Activated T-cell treated with anti-CD3 and anti-CD28 coated beads for 1 hour (primary cell): ENCODE results near the gene ZNF567.
"Not testable (repeated sequence)": the region's sequence is repeated elsewhere in the genome, so short reads cannot be mapped to it uniquely, and the experiment has no call there.

Source experiments
- DNase-seq: peaks from one replicate; pipeline ENCODE4 v3.0.0-alpha.2; 2020; ENCODE audit warnings: low read depth

The ZNF567 gene

GRCh38 chr19:36687214-36688056 lies at the start of gene ZNF567:
Gene ZNF567 (plus strand): TSS chr19:36687612. CDS start chr19:36694868, 7,256 bp downstream.
- peak; percentile 97 for DNase-seq

- DNase-seq = no peak
These were observed 48.4 kb upstream of the ZNF567 start for GRCh38 chr19:36638862-36639510.

DNA sequence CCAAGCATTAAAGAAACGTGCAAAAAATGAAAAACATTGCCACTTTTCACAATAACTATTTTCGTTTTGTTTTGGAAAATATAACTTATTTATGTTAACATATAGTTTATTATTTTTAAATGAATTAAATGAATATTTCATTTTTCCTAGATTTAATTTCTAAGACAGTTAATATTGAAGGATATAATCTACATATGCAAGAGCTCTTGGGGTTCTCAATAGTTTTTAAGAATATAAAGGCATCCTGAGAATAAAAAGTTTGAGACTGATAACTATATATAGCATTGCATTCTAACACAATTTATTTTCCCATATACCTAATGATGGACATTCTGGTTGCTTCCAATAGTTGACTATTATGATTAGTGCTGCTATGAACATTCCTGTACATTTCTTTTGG lies 40.7 kb upstream of the ZNF567 start:
- DNase-seq = no peak

- DNase-seq = no peak
These were observed 34.5 kb upstream of the ZNF567 start for GRCh38 chr19:36652958-36653357.

DNA sequence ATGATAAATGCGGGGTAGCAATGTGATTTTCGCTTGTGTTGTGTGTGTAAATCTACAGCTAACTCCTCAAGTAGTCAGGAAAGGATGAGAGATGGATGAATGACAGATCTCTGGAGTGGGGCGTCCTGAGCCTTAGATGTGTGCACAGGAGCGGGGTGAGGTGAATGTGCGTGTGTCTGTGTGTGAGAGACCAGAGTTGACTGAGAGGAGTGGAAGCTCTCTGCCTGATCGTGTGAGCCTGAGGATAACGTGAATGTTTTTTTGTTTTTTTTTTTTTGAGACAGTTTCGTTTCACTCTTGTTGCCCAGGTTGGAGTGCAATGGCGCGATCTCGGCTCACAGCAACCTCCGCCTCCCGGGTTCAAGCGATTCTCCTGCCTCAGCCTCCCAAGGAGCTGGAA lies 21.6 kb upstream of the ZNF567 start:
- no peak for DNase-seq

DNA sequence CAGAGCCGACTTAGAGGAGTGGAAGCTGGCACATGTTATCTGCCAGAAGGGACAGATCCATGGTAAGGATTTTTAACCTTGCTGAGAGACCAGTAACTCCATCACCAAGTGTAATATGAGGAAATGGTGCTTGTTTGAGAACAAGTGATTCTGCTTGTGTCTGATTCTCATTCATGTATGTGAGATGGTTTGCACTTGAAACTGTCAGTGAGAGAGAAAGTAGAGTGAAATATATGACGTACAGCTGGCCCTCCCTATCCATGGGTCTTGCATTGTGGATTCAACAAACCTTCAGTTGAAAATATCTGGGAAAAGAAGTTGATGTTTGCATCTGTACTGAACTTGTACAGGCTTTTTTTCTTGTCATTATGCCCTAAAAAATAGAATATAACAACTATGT lies 18.8 kb upstream of the ZNF567 start:
- no peak for DNase-seq

- DNase-seq = no peak
These were observed 15.0 kb upstream of the ZNF567 start for GRCh38 chr19:36672368-36672767.

- DNase-seq = no peak
These were observed 13.2 kb upstream of the ZNF567 start for GRCh38 chr19:36674201-36674600.

DNA sequence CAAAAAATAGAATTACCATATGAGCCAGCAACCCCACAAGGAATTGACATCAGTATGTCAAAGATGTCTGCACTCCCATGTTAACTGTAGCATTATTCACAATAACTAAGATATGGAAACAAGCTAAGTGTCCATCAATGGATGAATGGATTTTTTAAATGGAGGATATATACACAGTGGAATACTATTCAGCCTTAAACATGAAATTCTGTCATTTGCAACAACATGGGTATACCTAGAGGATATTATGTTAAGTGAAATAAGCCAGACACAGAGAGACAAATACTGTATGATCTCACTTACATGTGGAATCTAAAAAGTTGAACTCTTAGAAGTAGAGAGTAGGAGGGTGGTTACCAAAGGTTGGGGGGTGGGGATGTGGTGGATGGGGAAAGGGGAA lies 8.0 kb upstream of the ZNF567 start:
- no peak for DNase-seq

DNA sequence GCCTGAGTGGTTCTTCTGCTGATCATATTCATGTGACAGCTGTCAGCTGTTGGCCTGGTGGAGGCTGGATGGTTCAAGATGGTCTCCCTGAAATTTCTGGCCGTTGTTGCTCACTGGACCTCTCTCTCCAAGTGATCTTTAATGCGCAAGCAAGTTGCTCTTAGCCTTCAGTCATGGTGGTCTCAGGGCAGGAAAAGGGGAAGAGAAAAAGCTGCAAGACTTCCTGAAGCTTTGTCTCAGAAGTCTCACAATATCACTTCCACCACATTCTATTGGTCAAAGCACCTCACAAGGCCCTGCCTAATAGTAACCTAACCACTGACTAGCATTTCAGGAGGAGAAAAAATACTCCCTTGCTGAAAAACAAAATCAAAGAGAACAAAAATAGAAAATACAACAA lies 1.6 kb upstream of the ZNF567 start:
- no peak for DNase-seq

- DNase-seq = no peak
These were observed 823 bp upstream of the ZNF567 start for GRCh38 chr19:36686365-36687213.

- DNase-seq = no peak
These were observed 646 bp downstream of the ZNF567 start for GRCh38 chr19:36688058-36688457.

- DNase-seq = no peak
These were observed 19.7 kb downstream of the ZNF567 start for GRCh38 chr19:36707134-36707533.

GRCh38 chr19:36709423-36709822 lies 22.0 kb downstream of the ZNF567 start:
- no peak for DNase-seq

DNA sequence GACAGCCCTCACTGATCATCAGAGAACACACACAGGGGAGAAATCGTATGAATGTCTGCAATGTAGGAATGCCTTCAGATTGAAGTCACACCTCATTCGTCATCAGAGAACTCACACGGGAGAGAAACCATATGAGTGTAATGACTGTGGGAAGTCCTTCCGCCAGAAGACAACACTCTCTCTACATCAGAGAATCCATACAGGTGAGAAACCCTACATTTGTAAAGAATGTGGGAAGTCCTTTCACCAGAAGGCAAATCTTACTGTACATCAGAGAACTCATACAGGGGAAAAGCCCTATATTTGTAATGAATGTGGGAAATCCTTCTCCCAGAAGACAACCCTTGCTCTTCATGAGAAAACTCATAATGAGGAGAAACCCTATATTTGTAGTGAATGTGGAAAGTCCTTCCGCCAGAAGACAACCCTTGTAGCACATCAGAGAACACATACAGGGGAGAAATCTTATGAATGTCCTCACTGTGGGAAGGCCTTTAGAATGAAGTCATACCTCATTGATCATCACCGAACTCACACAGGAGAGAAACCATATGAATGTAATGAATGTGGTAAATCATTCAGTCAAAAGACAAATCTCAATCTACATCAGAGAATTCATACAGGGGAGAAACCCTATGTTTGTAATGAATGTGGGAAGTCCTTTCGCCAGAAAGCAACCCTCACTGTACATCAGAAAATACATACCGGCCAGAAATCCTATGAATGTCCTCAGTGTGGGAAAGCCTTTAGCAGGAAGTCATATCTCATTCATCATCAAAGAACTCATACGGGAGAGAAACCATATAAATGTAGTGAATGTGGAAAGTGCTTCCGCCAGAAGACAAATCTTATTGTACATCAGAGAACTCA lies 32.5 kb downstream of the ZNF567 start:
- DNase-seq = no peak

- not testable (repeated sequence) for DNase-seq
These were observed 48.8 kb downstream of the ZNF567 start for GRCh38 chr19:36736166-36736565.

GRCh38 chr19:36745870-36746269 lies 58.5 kb downstream of the ZNF567 start:
- DNase-seq = no peak

DNA sequence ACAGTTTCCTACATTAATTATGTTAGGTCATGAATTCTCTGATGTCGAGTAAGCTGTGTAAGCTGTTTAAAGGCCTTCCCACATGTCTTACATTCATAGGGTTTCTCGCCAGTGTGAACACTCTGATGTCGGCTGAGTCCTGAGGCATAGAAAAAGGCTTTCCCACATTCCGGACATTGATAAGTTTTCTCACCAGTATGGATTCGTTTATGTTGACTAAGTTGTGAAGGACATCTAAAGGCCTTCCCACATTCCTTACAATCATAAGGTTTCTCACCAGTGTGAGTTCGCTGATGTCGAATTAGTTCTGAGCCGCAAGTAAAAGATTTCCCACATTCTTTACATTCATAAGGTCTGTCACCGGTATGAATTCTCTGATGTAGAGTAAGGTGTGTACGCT lies 60.3 kb downstream of the ZNF567 start:
- DNase-seq = no peak

DNA sequence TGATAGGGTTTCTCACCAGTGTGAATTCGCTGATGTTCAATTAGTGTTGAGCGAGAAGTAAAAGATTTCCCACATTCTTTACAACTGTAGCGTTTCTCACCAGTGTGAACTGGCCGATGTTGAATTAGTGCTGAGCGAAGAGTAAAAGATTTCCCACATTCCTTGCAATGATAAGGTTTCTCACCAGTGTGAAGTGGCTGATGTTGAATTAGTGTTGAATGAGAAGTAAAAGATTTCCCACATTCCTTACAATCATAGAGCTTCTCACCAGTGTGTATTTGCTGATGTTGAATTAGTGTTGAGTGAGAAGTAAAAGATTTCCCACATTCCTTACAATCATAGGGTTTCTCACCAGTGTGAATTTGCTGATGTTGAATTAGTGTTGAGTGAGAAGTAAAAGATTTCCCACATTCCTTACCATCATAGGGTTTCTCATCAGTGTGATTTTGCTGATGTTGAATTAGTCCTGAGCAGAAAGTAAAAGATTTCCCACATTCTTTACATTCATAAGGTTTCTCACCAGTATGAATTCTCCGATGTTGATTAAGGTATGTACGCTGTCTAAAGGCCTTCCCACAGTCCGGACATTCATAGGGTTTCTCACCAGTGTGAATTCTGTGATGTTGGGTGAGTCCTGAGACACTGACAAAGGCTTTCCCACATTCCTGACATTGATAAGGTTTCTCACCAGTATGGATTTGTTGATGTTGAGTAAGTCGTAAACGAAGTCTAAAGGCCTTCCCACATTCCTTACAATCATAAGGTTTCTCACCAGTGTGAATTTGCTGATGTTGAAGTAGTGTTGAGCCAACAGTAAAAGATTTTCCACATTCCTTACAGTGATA lies 61.2 kb downstream of the ZNF567 start:
- DNase-seq = no peak

DNA sequence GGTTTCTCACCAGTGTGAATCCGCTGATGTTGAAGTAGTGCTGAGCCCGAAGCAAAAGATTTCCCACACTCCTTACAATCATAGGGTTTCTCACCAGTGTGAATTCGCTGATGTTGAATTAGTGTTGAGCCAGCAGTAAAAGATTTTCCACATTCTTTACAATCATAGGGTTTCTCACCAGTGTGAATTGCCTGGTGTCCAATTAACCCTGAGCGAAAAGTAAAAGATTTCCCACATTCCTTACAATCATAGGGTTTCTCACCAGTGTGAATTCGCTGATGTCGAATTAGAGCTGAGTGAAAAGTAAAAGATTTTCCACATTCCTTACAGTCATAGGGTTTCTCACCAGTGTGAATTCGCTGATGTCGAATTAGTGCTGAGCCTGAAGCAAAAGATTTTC lies 62.2 kb downstream of the ZNF567 start:
- not testable (repeated sequence) for DNase-seq
